ENCODE data around the gene RNF144A. TPM values are rescaled to one million over a fixed set of nuclear protein-coding genes. Genes with fewer than 3 reads are reported as not detected.

Gene RNF144A
- total and polyA plus RNA-seq, 2 of the 13 experiments (the other 11 are each of a cell fraction or from before 2014, with no cell fraction given): 13.9 to 16.5 TPM

DNA sequence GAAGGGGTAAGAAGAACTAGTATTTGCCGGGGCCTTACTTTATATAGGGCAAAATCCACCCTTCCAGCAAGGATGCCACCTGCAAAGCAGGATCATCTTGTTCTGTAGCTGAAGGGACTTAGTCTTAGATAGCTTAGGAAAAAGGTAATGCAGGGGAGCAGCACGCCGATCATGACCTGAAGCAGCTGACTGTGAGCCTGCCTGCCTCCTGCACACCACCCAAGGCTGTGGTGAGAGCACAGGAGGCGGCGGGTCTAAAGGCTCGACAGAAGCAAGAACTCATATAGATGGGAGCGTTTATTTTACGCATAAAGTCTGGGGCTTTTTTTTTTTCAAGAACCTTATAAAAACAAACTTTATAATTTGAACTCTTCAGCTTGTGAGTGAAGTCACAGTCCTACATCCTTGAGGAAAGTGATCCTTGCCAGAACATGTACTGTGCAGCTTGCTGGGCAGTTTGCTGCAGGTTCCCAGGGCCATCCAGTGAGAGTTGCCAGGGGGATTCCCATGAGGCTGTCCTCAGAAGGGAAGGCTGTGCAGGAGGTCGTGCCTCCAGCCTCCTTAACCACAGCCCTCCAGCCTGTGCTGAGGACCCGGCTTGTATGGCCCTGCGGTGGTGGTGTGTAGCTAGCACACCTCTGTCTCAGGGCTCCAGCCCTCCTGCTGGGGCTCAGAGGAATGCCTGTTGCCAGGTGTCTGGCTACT lies 92.1 kb downstream of the RNF144A start:
- no TSS peak for BruUV-seq (replicated peaks)
- intact Hi-C loops (cut with micrococcal nuclease; ENCODE audit: unreplicated experiment) (no loop called here), in situ Hi-C loops (cut with HindIII; ENCODE audit: extremely low pct_ligation_motif_present, low pct_unique_long_range_greater_than_20kb) (no loop called here)
- Histone ChIP-seq H3K4me1 (ENCODE audit: insufficient read depth, low read length) (no peaks in the 10 kb centered on the region), H3K4me2 (ENCODE audit: low read depth, low read length) (no peak overlapping the region), H3K36me3 (replicated peaks in 1 of 2; ENCODE audit: control insufficient read depth in 1 of 2, insufficient read depth in 2 of 2, low read length in 2 of 2) (no peaks in the 10 kb centered on the region), H3K9me3 (ENCODE audit: low read length) (no peaks in the 10 kb centered on the region), H3K79me2 (ENCODE audit: insufficient read depth, low read length) (no peaks in the 10 kb centered on the region), H3K27ac (ENCODE audit: extremely low read length, insufficient read depth, low read length) (no peak overlapping the region), H3K4me3 (replicated peaks in 1 of 3; ENCODE audit: insufficient read depth in 1 of 3, low read depth in 2 of 3, low read length in 3 of 3) (no peak overlapping the region), H2AFZ (ENCODE audit: low read length) (no peak overlapping the region), H4K20me1 (ENCODE audit: insufficient read depth, low read length) (no peaks in the 10 kb centered on the region), H3K27me3 (ENCODE audit: control insufficient read depth in 1 of 2, insufficient read depth in 2 of 2, low read length in 2 of 2) (no peaks in the 10 kb centered on the region), H3K9ac (ENCODE audit: insufficient read depth, low read depth, low read length) (no peak overlapping the region)
- DNase-seq (ENCODE audit: low spot score) (no peak), ATAC-seq (peak; percentile 36), FAIRE-seq (no peak)
- ChIA-PET CTCF (ENCODE audit: low intra/inter-chr PET ratio, low total read pairs) (no interaction called here), POLR2A (no interaction called here)
- TF ChIP-seq SCMH1 (CRISPR knock-in tag; IDR thresholded peaks at IDR 0.05; ENCODE audit: borderline replicate concordance) (no peak), ZNF558 (CRISPR knock-in tag; IDR thresholded peaks at IDR 0.05; ENCODE audit: borderline replicate concordance) (no peak), GLI4 (CRISPR knock-in tag; IDR thresholded peaks at IDR 0.05; ENCODE audit: borderline replicate concordance) (no peak), ZNF24 (IDR thresholded peaks at IDR 0.05) (no peak), FIP1L1 (IDR thresholded peaks at IDR 0.05; ENCODE audit: borderline replicate concordance, insufficient read depth, low read depth, low read length) (no peak), CEBPB (IDR thresholded peaks at IDR 0.05; ENCODE audit: borderline replicate concordance, low read depth, low read length) (no peak), NPAS2 (CRISPR knock-in tag; IDR thresholded peaks at IDR 0.05; ENCODE audit: borderline replicate concordance) (no peak), ZNF30 (CRISPR knock-in tag; IDR thresholded peaks at IDR 0.05) (no peak), IRX3 (CRISPR knock-in tag; IDR thresholded peaks at IDR 0.05; ENCODE audit: borderline replicate concordance, low read depth) (no peak), ZNF784 (CRISPR knock-in tag; IDR thresholded peaks at IDR 0.05; ENCODE audit: borderline replicate concordance) (no peak), NCOA5 (CRISPR knock-in tag; IDR thresholded peaks at IDR 0.05) (no peak), RCOR2 (CRISPR knock-in tag; IDR thresholded peaks at IDR 0.05) (no peak), ZFP62 (CRISPR knock-in tag; IDR thresholded peaks at IDR 0.05) (no peak), ZNF709 (CRISPR knock-in tag; IDR thresholded peaks at IDR 0.05) (no peak)
- TF ChIP-seq, protein P1, sequence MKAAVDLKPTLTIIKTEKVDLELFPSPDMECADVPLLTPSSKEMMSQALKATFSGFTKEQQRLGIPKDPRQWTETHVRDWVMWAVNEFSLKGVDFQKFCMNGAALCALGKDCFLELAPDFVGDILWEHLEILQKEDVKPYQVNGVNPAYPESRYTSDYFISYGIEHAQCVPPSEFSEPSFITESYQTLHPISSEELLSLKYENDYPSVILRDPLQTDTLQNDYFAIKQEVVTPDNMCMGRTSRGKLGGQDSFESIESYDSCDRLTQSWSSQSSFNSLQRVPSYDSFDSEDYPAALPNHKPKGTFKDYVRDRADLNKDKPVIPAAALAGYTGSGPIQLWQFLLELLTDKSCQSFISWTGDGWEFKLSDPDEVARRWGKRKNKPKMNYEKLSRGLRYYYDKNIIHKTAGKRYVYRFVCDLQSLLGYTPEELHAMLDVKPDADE (CRISPR knock-in tag; IDR thresholded peaks at IDR 0.05): no peak
- TF ChIP-seq, protein P2, sequence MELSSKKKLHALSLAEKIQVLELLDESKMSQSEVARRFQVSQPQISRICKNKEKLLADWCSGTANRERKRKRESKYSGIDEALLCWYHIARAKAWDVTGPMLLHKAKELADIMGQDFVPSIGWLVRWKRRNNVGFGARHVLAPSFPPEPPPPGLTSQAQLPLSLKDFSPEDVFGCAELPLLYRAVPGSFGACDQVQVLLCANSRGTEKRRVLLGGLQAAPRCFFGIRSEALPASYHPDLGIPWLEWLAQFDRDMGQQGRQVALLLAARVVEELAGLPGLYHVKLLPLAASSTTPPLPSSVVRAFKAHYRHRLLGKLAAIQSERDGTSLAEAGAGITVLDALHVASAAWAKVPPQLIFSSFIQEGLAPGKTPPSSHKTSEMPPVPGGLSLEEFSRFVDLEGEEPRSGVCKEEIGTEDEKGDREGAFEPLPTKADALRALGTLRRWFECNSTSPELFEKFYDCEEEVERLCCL (CRISPR knock-in tag; IDR thresholded peaks at IDR 0.05; ENCODE audit: borderline replicate concordance): no peak
- TF ChIP-seq, protein P3, sequence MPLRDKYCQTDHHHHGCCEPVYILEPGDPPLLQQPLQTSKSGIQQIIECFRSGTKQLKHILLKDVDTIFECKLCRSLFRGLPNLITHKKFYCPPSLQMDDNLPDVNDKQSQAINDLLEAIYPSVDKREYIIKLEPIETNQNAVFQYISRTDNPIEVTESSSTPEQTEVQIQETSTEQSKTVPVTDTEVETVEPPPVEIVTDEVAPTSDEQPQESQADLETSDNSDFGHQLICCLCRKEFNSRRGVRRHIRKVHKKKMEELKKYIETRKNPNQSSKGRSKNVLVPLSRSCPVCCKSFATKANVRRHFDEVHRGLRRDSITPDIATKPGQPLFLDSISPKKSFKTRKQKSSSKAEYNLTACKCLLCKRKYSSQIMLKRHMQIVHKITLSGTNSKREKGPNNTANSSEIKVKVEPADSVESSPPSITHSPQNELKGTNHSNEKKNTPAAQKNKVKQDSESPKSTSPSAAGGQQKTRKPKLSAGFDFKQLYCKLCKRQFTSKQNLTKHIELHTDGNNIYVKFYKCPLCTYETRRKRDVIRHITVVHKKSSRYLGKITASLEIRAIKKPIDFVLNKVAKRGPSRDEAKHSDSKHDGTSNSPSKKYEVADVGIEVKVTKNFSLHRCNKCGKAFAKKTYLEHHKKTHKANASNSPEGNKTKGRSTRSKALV (CRISPR knock-in tag; IDR thresholded peaks at IDR 0.05): no peak
- TF ChIP-seq, protein P4, sequence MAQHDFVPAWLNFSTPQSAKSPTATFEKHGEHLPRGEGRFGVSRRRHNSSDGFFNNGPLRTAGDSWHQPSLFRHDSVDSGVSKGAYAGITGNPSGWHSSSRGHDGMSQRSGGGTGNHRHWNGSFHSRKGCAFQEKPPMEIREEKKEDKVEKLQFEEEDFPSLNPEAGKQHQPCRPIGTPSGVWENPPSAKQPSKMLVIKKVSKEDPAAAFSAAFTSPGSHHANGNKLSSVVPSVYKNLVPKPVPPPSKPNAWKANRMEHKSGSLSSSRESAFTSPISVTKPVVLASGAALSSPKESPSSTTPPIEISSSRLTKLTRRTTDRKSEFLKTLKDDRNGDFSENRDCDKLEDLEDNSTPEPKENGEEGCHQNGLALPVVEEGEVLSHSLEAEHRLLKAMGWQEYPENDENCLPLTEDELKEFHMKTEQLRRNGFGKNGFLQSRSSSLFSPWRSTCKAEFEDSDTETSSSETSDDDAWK (CRISPR knock-in tag; IDR thresholded peaks at IDR 0.05): no peak
- WGBS (ENCODE audit: low lambda C conversion rate): 96% methylated on average over 10 of the region's 11 CpGs

All from HepG2 (cell line).